GM21786 (cell line): Measurements from ENCODE around the gene ARHGAP42.

Experiments
- ATAC-seq: cut with Tn5 transposase; IDR thresholded peaks from one replicate; pipeline ENCODE4 v1.9.1; 2021; ENCODE audit not compliant: unreplicated experiment

ARHGAP42 gene

DNA sequence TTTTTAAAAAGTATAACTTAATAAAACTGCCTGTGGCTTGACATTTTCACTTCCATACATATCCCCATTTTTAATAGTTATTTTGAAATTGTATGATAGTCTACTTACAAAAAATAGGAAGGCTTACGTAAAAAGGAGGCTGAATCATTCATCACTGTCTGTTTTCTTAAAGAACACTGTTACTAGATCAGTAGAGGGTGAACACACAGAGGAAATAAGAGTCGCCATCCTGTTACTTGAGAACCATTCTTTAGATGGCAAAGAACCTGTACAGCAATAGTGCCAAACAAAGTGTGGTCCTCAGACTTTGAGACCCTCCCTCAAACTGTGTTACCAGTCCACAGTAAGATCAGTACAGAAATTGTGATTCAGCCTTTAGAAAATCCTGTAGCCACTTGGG is 261.8 kb downstream of the ARHGAP42 start:
- no peak for ATAC-seq

- no peak for ATAC-seq
Observed at GRCh38 chr11:100949443-100949842, 262.4 kb downstream of the ARHGAP42 start.

DNA sequence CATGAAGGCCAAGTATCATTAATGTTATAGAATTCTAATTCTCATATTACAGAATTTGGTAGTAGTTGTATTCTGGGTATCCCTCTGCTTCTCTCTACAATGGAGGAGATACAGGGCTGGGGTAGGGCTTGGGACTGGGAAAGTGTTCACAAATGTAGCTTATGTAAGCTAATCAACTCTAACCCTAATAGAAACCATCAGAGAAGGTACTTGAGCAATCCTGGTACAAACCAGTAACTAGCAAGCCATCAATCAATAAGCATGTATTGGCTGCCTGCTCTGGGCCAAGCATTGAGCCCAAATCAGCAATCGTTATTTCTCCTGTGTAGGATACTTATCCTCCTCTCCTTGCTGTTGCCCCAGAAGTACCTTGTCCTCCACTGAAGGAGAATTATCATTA is 268.2 kb downstream of the ARHGAP42 start:
- no peak for ATAC-seq

DNA sequence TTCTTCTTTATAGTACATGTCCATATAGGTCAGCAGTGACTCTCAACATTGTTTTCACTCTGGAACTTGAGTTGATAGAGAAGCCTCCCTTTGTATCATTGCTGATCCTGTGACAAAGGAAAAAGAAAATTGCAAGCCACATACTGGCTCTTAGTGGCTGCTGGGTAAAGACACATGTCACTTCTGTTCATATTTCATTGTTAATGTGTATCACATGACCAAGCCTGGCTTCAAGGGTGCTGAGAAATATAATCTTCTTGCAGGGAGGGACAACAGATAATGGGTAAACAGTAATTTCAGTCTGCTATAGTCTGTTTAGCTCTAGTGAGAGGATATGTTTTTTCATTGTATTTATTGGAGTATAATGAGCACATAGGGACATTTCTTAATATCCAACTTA is 269.3 kb downstream of the ARHGAP42 start:
- no peak for ATAC-seq

- ATAC-seq: no peak
Observed at GRCh38 chr11:100957499-100957898, 270.4 kb downstream of the ARHGAP42 start.

DNA sequence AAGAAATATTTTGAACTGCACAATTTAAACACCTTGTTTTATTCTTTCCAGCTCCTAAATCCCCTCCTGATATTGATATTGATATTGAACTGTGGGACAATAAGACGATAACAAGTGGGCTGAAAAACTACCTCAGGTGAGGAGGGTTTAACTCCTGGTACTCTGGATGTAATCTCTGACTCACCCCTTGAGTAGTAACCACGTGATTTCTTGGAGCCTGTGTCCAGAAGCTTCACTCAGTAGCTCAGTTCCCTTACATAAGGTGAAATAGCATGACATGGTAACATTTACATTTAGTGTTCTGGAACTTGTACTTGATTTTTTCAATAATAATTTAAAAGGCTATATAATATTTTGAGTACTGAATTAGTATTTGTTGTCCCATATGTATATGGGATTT is 274.5 kb downstream of the ARHGAP42 start:
- ATAC-seq: no peak

DNA sequence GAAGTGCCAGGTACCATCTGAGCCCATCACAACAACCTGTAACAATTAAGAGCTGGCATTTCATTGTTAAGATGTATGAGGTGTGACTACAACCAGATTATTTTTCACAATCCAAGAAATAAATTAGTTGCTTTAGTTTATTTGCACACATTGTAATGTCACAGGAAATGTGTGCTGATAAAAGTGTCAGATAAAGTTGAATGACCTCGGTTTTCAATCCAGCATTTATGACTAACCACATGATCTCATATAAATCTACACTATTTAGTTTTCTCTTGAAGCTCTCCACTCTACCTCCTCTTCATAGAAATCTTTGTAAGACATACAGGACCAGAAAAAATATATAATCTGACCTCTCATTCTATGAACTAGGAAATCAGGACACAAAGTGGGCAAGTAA is 276.3 kb downstream of the ARHGAP42 start:
- ATAC-seq: no peak

DNA sequence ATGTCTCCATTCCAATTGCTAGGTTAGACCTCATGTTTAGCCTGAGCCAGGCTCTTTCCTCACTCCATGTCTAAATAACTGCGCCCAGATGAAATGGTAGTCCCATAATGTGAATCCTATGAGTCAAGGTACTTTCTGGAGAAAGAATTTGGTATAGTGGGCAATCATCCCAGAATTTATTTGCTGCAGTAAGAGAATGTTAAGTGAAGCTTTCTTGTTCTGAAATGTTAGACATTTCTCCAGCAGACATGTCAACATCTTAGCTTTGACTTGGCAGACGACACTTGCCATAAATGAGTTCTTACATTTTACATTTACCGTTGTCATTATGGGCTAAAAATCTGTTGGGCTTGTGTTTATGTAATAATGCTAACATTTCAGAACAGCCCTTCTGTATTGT is 277.3 kb downstream of the ARHGAP42 start:
- ATAC-seq: no peak

GRCh38 chr11:100965346-100965745 is 278.3 kb downstream of the ARHGAP42 start:
- ATAC-seq: no peak

DNA sequence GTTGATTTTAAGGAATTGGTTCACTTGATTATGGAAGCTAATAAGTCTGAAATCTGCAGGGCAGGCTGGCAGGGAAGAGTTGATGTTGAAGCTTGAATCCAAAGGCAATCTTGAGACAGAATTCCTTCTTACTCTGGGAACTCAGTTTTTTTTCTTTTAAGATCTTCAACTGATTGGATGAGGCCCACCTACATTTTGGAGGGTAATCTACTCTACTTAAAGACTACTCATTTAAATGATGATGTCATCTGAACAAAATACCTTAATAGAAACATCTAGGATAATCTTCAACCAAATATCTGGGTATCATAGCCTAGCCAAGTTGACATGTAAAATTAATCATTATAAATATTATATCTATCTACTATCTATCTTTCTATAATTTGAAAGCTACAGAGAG is 279.3 kb downstream of the ARHGAP42 start:
- no peak for ATAC-seq

DNA sequence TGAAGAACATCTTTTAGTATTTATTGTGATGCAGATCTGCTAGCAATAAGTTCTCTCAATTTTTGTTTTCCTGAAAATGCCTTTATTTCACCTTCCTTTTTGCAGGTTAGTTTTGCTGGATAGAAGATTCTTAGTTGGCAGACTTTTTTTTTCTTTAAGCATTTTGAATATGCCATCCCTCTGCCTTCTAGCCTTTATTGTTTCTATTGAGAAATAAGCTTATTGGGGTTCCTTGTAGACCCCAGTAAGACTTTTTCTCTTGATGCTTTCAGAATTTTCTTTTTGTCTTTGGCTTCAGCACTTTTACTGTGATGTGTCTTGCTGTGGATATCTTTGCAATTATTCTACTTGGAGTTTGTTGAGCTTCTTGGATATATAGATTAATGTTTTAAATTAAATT is 281.9 kb downstream of the ARHGAP42 start:
- ATAC-seq: no peak

- ATAC-seq: no peak
Observed at GRCh38 chr11:100970283-100971164, 283.4 kb downstream of the ARHGAP42 start.

GRCh38 chr11:100972046-100972445 is 285.0 kb downstream of the ARHGAP42 start:
- ATAC-seq: no peak

- ATAC-seq: no peak
Observed at GRCh38 chr11:100978442-100978841, 291.4 kb downstream of the ARHGAP42 start.

DNA sequence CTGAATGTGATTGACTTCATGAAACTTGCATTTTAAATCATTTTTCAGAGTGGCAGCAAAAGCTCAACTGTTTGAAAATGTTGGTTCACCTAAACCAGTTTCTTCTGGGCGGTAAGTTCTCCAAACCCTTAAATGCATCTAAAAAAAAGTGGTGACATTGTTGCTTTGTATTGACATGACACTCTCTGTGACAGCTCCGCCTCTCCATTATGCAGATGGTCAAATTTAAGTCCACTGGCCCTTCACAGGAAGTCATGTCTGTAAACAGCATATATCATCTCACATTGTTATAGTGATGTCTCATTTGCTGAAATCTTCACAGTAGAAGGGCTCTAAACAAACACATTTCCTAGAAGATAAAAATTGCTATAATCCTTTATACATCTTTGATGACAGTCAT is 291.9 kb downstream of the ARHGAP42 start:
- no peak for ATAC-seq

DNA sequence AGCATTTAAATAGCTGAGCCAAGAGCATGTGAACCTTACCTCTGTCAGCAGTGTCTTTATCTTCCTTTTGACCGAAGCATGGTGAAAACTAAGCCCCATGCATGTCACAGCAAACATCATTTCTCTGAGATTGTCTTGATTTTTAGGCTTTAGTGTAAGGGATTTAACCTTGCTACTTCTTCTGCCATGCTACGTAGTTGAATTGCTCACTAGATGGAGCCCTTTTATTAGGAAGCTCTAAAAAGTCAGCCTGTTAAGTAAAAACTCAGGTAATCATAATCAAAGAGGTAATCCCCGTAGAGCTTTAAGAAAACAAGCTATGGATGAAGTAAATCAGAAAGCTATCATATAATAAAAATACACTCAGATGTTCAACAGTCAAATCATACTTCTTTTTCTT is 293.1 kb downstream of the ARHGAP42 start:
- no peak for ATAC-seq

DNA sequence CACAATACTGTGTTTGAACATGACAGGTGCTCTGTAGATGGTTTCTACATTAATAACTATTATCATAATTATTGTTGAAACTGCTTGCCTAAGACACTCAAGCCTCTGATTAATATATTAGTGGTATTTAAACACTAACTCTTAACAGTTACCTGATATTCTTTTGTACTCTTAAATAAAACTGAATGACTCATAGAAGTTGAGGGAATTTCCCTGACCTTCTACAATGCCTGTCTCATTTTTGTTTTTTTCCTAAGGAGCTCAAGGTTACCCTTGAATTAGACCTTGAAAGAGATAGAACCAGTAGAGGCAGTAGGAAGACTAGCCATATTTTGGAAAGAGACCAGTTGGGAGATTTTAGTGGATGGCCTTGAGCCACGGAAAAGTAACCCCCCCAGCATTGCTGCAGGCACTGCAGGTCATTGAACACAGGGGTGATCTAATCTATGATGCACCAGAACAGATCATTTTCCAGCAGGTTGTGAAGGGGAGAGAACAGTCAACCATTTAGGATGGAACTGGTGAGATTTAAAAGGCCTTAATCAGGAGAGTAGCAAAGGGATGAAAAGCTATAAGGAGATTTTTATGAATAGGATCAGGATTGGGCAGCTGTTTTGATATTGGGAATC is 294.2 kb downstream of the ARHGAP42 start:
- ATAC-seq: no peak

- ATAC-seq: peak; percentile 78
Observed at GRCh38 chr11:100984668-100985067, 297.6 kb downstream of the ARHGAP42 start.

DNA sequence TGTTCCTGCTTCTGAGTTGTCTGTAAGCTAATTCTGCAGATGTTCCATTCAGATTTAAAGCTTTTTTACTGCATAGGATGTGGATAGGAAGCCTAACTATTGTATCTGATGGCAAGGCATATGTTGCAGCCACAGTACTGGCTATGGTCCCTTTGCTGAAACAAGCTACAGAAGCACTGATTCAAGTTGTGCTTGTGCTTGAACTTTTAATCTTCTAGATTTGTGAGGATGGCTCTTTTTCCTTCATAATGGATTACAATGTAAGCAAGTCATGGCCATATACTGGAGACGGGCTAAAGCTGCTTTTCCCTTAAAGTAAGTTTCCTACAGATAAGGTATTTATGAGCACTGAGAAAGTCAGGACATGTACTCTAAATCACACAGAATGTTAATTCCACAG is 303.8 kb downstream of the ARHGAP42 start:
- ATAC-seq: no peak

GRCh38 chr11:100991541-100991940 is 304.5 kb downstream of the ARHGAP42 start:
- ATAC-seq: no peak

GRCh38 chr11:100994966-100995365 is 307.9 kb downstream of the ARHGAP42 start:
- no peak for ATAC-seq

GRCh38 chr11:100999756-101000155 is 312.7 kb downstream of the ARHGAP42 start:
- ATAC-seq: no peak

DNA sequence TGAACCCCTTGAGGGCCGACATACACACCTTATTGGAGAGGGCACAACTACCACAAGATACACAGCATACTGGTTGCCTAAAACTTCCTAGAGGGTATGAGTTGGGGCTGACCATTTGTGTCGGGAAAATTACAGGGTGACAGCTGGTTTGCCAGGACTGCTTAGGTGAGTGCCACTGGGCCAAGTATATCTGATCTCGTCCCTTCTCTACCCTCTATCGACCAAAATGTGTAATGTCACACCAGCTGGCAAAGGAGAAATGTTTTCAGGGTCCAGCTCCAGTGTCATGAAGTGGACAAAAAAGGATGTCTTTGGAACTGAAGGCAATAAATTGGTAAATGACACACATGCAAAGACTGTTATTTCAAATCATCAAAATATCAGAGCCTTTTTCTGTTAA is 316.4 kb downstream of the ARHGAP42 start:
- peak; percentile 54 for ATAC-seq
